HCT116 (cell line): Measurements from ENCODE around the gene MUC5B. TPM values are rescaled to one million over a fixed set of nuclear protein-coding genes. Genes with fewer than 3 reads are reported as not detected.

ENCODE experiments used
- ATAC-seq: fragments of 200-7000 bp; cut with Tn5 transposase; 2 replicates; pipeline ENCODE4 v1.9.1; 2020; ENCODE audit warnings: mild to moderate bottlenecking, moderate library complexity
- BruUV-seq: library from RNA; stranded (reverse); fragments of 400-500 nt; replicated peaks from 2 replicates; lab custom pipeline; 2021; lab: Mats Ljungman, UMichigan
- CTCF ChIA-PET: fragments of 300-600 bp; sonication (Branson Sonifier 250); formaldehyde crosslinking; loops from one replicate; lab custom pipeline; 2021; ENCODE audit warnings: antibody characterized with exemption; lab: Charles Lee
- POLR2A ChIA-PET: fragments of 300-600, 350-600 bp; sonication (Branson Sonifier 250); formaldehyde crosslinking; loops from one replicate; lab custom pipeline; 2021; ENCODE audit warnings: antibody characterized with exemption; lab: Charles Lee
- RAD21 ChIA-PET, 2 experiments: fragments of 300-600 bp; sonication (Branson Sonifier 250); formaldehyde crosslinking; loops; one replicate each; lab custom pipeline; 2023; ENCODE audit warnings: low total read pairs in 2 of 2; ENCODE audit not compliant: uncharacterized antibody in 2 of 2, unreplicated experiment in 2 of 2, low non-redundant PET in 1 of 2; lab: Charles Lee
- DNase-seq: peaks from one replicate; pipeline ENCODE4 v3.0.0-alpha.2; 2010; ENCODE audit warnings: low read depth, low spot score
- H2AFZ ChIP-seq: fragments of 200-600 bp; shearing (Covaris generic), sonication (generic); 2 replicates; pipeline ENCODE4 v1.6.1; 2017; ENCODE audit warnings: low read depth, mixed run types, mixed read lengths, antibody characterized with exemption, low read length; ENCODE audit not compliant: poor library complexity, severe bottlenecking
- H3K27ac ChIP-seq: 2 replicates; pipeline ENCODE4 v1.5.1; 2012; ENCODE audit warnings: low read depth, low read length
- H3K27me3 ChIP-seq: fragments of 200-600 bp; sonication (generic); 2 replicates; pipeline ENCODE4 v1.6.1; 2016; ENCODE audit warnings: mixed run types, low read length, mixed read lengths; ENCODE audit not compliant: insufficient read depth
- H3K36me3 ChIP-seq, 2 experiments: fragments of 200-500 bp in 1 of 2; fragments of 200-600 bp in 1 of 2; sonication (Bioruptor generic) in 1 of 2; sonication (generic) in 1 of 2; 2 replicates each; pipeline versions ENCODE4 v1.5.1 to v1.6.1; 2014 to 2016; ENCODE audit warnings: low read length in 2 of 2, inconsistent platforms in 1 of 2, mixed read lengths in 1 of 2, mixed run types in 1 of 2; ENCODE audit not compliant: insufficient read depth in 2 of 2, control insufficient read depth in 1 of 2
- H3K4me1 ChIP-seq, 2 experiments: fragments of 200-600 bp in 1 of 2; sonication (generic) in 1 of 2; 2 replicates each; pipeline versions ENCODE4 v1.5.1 to v1.6.1; 2012 to 2017; ENCODE audit warnings: low read length in 2 of 2, inconsistent platforms in 1 of 2, mild to moderate bottlenecking in 1 of 2, mixed read lengths in 1 of 2, mixed run types in 1 of 2, moderate library complexity in 1 of 2; ENCODE audit not compliant: insufficient read depth in 2 of 2, control insufficient read depth in 1 of 2
- H3K4me2 ChIP-seq: fragments of 200-600 bp; sonication (generic); 2 replicates; pipeline ENCODE4 v1.6.1; 2017; ENCODE audit warnings: mixed run types, low read length, mixed read lengths
- H3K4me3 ChIP-seq, 2 experiments: fragments of 200-600 bp in 1 of 2; sonication (generic) in 1 of 2; replicated peaks in 1 of 2; 2 replicates each; pipeline ENCODE4 v1.5.1; 2011 to 2016; ENCODE audit warnings: low read length in 2 of 2, control low read depth in 1 of 2, low read depth in 1 of 2, mild to moderate bottlenecking in 1 of 2, mixed read lengths in 1 of 2, mixed run types in 1 of 2
- H3K79me2 ChIP-seq: fragments of 200-600 bp; sonication (generic); 2 replicates; pipeline ENCODE4 v1.6.1; 2017; ENCODE audit warnings: mild to moderate bottlenecking, mixed run types, low read length, moderate library complexity, mixed read lengths; ENCODE audit not compliant: insufficient read depth
- H3K9ac ChIP-seq: fragments of 200-600 bp; sonication (generic); 2 replicates; pipeline ENCODE4 v1.6.1; 2016; ENCODE audit warnings: low read length, mixed read lengths
- H3K9me2 ChIP-seq: fragments of 200-600 bp; sonication (generic), shearing (Covaris generic); 2 replicates; pipeline ENCODE4 v1.6.1; 2017; ENCODE audit warnings: mixed run types, mild to moderate bottlenecking, moderate library complexity; ENCODE audit not compliant: insufficient read depth
- H3K9me3 ChIP-seq, 2 experiments: fragments of 200-500 bp in 1 of 2; fragments of 200-600 bp in 1 of 2; sonication (Bioruptor generic) in 1 of 2; sonication (generic) in 1 of 2; 2 replicates each; pipeline ENCODE4 v1.6.1; 2014 to 2017; ENCODE audit warnings: low read length in 2 of 2, mixed read lengths in 2 of 2, inconsistent platforms in 1 of 2, low read depth in 1 of 2, mild to moderate bottlenecking in 1 of 2, mixed run types in 1 of 2, moderate library complexity in 1 of 2; ENCODE audit not compliant: control insufficient read depth in 1 of 2, insufficient read depth in 1 of 2
- H4K20me1 ChIP-seq: fragments of 200-600 bp; sonication (generic), shearing (Covaris generic); 2 replicates; pipeline ENCODE4 v1.6.1; 2017; ENCODE audit warnings: mixed run types, mild to moderate bottlenecking, moderate library complexity; ENCODE audit not compliant: insufficient read depth
- ATF3 ChIP-seq: IDR thresholded peaks from 2 replicates; pipeline ENCODE4 v1.6.1; 2012
- CBX3 ChIP-seq: IDR thresholded peaks from 2 replicates; pipeline ENCODE4 v1.6.1; 2012; ENCODE audit warnings: low read depth
- CTCF ChIP-seq, 3 experiments: fragments of 200-600 bp in 1 of 3; sonication (generic) in 1 of 3; IDR thresholded peaks in 2 of 3; conservative IDR thresholded peaks in 1 of 3; 2 replicates each; pipeline ENCODE4 v1.5.1; 2012 to 2017; ENCODE audit warnings: low read depth in 2 of 3, low read length in 2 of 3, antibody characterized with exemption in 1 of 3, borderline replicate concordance in 1 of 3, control low read depth in 1 of 3, mild to moderate bottlenecking in 1 of 3, mixed read lengths in 1 of 3, mixed run types in 1 of 3, moderate library complexity in 1 of 3; ENCODE audit not compliant: insufficient read depth in 1 of 3
- ELF1 ChIP-seq: IDR thresholded peaks from 2 replicates; pipeline ENCODE4 v1.6.1; 2012; ENCODE audit warnings: low read depth, borderline replicate concordance
- JUND ChIP-seq: IDR thresholded peaks from 2 replicates; pipeline ENCODE4 v1.6.1; 2012
- SIN3A ChIP-seq: IDR thresholded peaks from 2 replicates; pipeline ENCODE4 v1.6.1; 2012; ENCODE audit warnings: low read depth
- SP1 ChIP-seq: IDR thresholded peaks from 2 replicates; pipeline ENCODE4 v1.6.1; 2012; ENCODE audit warnings: low read depth
- SRF ChIP-seq: IDR thresholded peaks from 2 replicates; pipeline ENCODE4 v1.6.1; 2012; ENCODE audit warnings: low read depth
- ZBTB33 ChIP-seq: IDR thresholded peaks from 2 replicates; pipeline ENCODE4 v1.6.1; 2011; ENCODE audit warnings: mild to moderate bottlenecking, low read length, moderate library complexity; ENCODE audit not compliant: insufficient replicate concordance; ENCODE audit errors: extremely low read depth
- ZFX ChIP-seq: fragments of 450-650 bp; IDR thresholded peaks from 2 replicates; pipeline ENCODE4 v1.6.1; 2017
- ZNF274 ChIP-seq: fragments of 200-500 bp; sonication (Bioruptor generic); IDR thresholded peaks from 2 replicates; pipeline ENCODE4 v1.6.1; 2014; ENCODE audit warnings: mild to moderate bottlenecking, low read depth, low read length, inconsistent platforms
- intact Hi-C: fragments of 100-400 bp; cut with micrococcal nuclease; formaldehyde crosslinking; loops from 2 replicates; pipeline ENCODE4 v1.10.0; 2022
- total RNA-seq: library from RNA; stranded (reverse); gene quantifications from one replicate; pipeline ENCODE4 v1.2.1, GENCODE V29; 2021; ENCODE audit not compliant: unreplicated experiment

MUC5B gene
- total RNA-seq, 1 experiment from 2014 or later: 1.5 TPM

GRCh38 chr11:1198561-1199240, 24.2 kb upstream of the MUC5B start:
- CTCF ChIA-PET: no interaction called here

More at GRCh38 chr11:1198561-1199240, 24.2 kb upstream of the MUC5B start:
- DNase-seq (no peak), ATAC-seq (no peak)
- no peaks in the 10 kb centered on the region for H3K27me3 ChIP-seq
- TF ChIP-seq SP1 (no peak), CTCF (IDR thresholded peaks at IDR 0.05 in 2 of 3, conservative IDR thresholded peaks at IDR 0.05 in 1 of 3; ENCODE audit: borderline replicate concordance in 1 of 3, insufficient read depth in 1 of 3, low read depth in 2 of 3, low read length in 2 of 3) (no peak), ZFX (no peak), ZBTB33 (no peak), CBX3 (no peak), SRF (no peak), SIN3A (no peak), ELF1 (no peak), ZNF274 (no peak), ATF3 (no peak), JUND (no peak)
- no peak overlapping the region for H3K4me3 ChIP-seq
- no peak overlapping the region for H3K27ac ChIP-seq
- intact Hi-C loops: no loop called here
- no peaks in the 10 kb centered on the region for H4K20me1 ChIP-seq
- no TSS peak for BruUV-seq
- ChIA-PET POLR2A (no interaction called here), RAD21 (no interaction called here)
- no peaks in the 10 kb centered on the region for H3K9me3 ChIP-seq
- H2AFZ ChIP-seq: no peak overlapping the region
- no peak overlapping the region for H3K4me2 ChIP-seq
- peaks cover 7 to 11% of the 10 kb centered on the region in 2 experiments for H3K4me1 ChIP-seq
- no peak overlapping the region for H3K9ac ChIP-seq
- H3K9me2 ChIP-seq: no peaks in the 10 kb centered on the region
- no peaks in the 10 kb centered on the region for H3K36me3 ChIP-seq
- H3K79me2 ChIP-seq: no peaks in the 10 kb centered on the region
